ENCODE results near the gene POLG.

DNA sequence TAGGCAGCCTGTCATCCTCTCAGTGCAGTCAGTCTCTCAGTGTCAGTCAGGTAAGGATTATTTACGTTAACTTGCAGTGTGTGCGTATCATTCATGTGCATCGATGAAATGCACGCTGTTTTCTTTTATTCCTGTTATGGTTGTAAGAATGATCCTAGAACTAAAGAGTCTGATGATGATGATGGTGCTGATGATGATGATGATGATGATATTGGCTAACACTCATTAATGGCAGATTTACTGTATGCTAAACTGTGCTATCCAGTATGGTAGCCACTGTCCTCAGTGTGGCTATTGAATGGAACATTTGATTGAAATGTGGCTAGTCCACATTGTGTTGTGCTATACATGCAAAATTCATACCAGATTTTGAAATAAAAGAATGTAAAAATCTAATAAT, 51.4 kb downstream of the POLG start:
- TF ChIP-seq, protein P1, sequence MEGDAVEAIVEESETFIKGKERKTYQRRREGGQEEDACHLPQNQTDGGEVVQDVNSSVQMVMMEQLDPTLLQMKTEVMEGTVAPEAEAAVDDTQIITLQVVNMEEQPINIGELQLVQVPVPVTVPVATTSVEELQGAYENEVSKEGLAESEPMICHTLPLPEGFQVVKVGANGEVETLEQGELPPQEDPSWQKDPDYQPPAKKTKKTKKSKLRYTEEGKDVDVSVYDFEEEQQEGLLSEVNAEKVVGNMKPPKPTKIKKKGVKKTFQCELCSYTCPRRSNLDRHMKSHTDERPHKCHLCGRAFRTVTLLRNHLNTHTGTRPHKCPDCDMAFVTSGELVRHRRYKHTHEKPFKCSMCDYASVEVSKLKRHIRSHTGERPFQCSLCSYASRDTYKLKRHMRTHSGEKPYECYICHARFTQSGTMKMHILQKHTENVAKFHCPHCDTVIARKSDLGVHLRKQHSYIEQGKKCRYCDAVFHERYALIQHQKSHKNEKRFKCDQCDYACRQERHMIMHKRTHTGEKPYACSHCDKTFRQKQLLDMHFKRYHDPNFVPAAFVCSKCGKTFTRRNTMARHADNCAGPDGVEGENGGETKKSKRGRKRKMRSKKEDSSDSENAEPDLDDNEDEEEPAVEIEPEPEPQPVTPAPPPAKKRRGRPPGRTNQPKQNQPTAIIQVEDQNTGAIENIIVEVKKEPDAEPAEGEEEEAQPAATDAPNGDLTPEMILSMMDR (IDR thresholded peaks at IDR 0.05): no peak
- no peak for TF ChIP-seq POLR2A (IDR thresholded peaks at IDR 0.05)

Measured in esophagus squamous epithelium (tissue), 4 donors.